HepG2 (cell line): ENCODE measurements around the gene TBXA2R. TPM values are rescaled to one million over a fixed set of nuclear protein-coding genes. Genes with fewer than 3 reads are reported as not detected.

Source experiments
- ATAC-seq: fragments of 200-7000 bp; cut with Tn5 transposase; 3 replicates; pipeline ENCODE4 v1.9.1; 2020; ENCODE audit warnings: mild to moderate bottlenecking, moderate library complexity
- BruUV-seq: library from RNA; stranded (reverse); fragments of 400-500 nt; replicated peaks from 2 replicates; lab custom pipeline; 2021; lab: Mats Ljungman, UMichigan
- CTCF ChIA-PET: fragments of 300-600 bp; formaldehyde crosslinking; extraction: SDS; loops from one replicate; lab custom pipeline; 2021; ENCODE audit warnings: low total read pairs, inconsistent platforms, low intra/inter-chr PET ratio; lab: Yijun Ruan, JAX
- POLR2A ChIA-PET: fragments of 350-600 bp; sonication (Branson Sonifier 250); formaldehyde crosslinking; loops from one replicate; lab custom pipeline; 2020; ENCODE audit warnings: antibody characterized with exemption, inconsistent platforms; lab: Yijun Ruan, JAX
- DNase-seq: peaks from one replicate; pipeline ENCODE4 v3.0.0-alpha.2; 2015; ENCODE audit warnings: low spot score
- FAIRE-seq: peaks from 3 replicates; lab custom pipeline; 2011; peaks lifted over from hg19 to GRCh38; lab: Jason Lieb, UNC
- H2AFZ ChIP-seq: one replicate; pipeline ENCODE4 v1.6.1; 2011; ENCODE audit warnings: low read length, inconsistent platforms
- H3K27ac ChIP-seq: fragments of 300-600 bp; 3 replicates; pipeline ENCODE4 v1.8.0; 2011; ENCODE audit warnings: mixed run types, mild to moderate bottlenecking, mixed read lengths, low read length, inconsistent platforms; ENCODE audit not compliant: insufficient read depth; ENCODE audit errors: extremely low read length
- H3K27me3 ChIP-seq, 2 experiments: fragments of 200-600 bp in 1 of 2; 2 replicates in 1 of 2; 3 replicates in 1 of 2; pipeline versions ENCODE4 v1.6.0 to v1.8.0; 2011; ENCODE audit warnings: low read length in 2 of 2, mild to moderate bottlenecking in 2 of 2, moderate library complexity in 2 of 2, inconsistent platforms in 1 of 2; ENCODE audit not compliant: insufficient read depth in 2 of 2, control insufficient read depth in 1 of 2
- H3K36me3 ChIP-seq, 2 experiments: fragments of 200-600 bp in 1 of 2; replicated peaks in 1 of 2; 2 replicates in 1 of 2; 3 replicates in 1 of 2; pipeline versions ENCODE4 v1.5.1 to v1.8.0; 2011; ENCODE audit warnings: low read length in 2 of 2, inconsistent platforms in 1 of 2; ENCODE audit not compliant: insufficient read depth in 2 of 2, control insufficient read depth in 1 of 2
- H3K4me1 ChIP-seq: 2 replicates; pipeline ENCODE4 v1.5.1; 2012; ENCODE audit warnings: low read length, inconsistent platforms; ENCODE audit not compliant: insufficient read depth
- H3K4me2 ChIP-seq: 2 replicates; pipeline ENCODE4 v1.6.0; 2011; ENCODE audit warnings: low read depth, low read length, inconsistent platforms
- H3K4me3 ChIP-seq, 3 experiments: fragments of 200-600 bp in 1 of 3; sonication (generic), shearing (Covaris generic) in 1 of 3; replicated peaks in 1 of 3; 2 replicates each; pipeline ENCODE4 v1.5.1; 2011 to 2016; ENCODE audit warnings: low read length in 3 of 3, inconsistent platforms in 2 of 3, low read depth in 2 of 3, mild to moderate bottlenecking in 2 of 3, control low read depth in 1 of 3, mixed read lengths in 1 of 3; ENCODE audit not compliant: insufficient read depth in 1 of 3
- H3K79me2 ChIP-seq: one replicate; pipeline ENCODE4 v1.6.1; 2011; ENCODE audit warnings: low read length, inconsistent platforms; ENCODE audit not compliant: insufficient read depth
- H3K9ac ChIP-seq: 2 replicates; pipeline ENCODE4 v1.6.0; 2011; ENCODE audit warnings: mild to moderate bottlenecking, low read depth, low read length, inconsistent platforms; ENCODE audit not compliant: insufficient read depth
- H3K9me3 ChIP-seq: 2 replicates; pipeline ENCODE4 v1.5.1; 2012; ENCODE audit warnings: mild to moderate bottlenecking, low read length
- H4K20me1 ChIP-seq: 2 replicates; pipeline ENCODE4 v1.6.0; 2011; ENCODE audit warnings: inconsistent platforms, mild to moderate bottlenecking, low read length, moderate library complexity; ENCODE audit not compliant: insufficient read depth
- AGO2 ChIP-seq: fragments of 200-400 bp; formaldehyde crosslinking; optimal IDR thresholded peaks from 2 replicates; pipeline ENCODE3; 2017; ENCODE audit warnings: mild to moderate bottlenecking, low read depth, low read length, moderate library complexity
- GATAD2A ChIP-seq: IDR thresholded peaks from 2 replicates; pipeline ENCODE4 v1.6.1; 2016
- HCFC1 ChIP-seq: fragments of 150-350 bp; IDR thresholded peaks from 2 replicates; pipeline ENCODE4 v1.6.1; 2014; ENCODE audit warnings: low read depth, low read length
- JARID2 ChIP-seq: sonication (generic); formaldehyde crosslinking; IDR thresholded peaks from 2 replicates; pipeline ENCODE4 v1.8.1; 2023; ENCODE audit warnings: missing genetic modification reagents, inconsistent platforms; ENCODE audit not compliant: insufficient replicate concordance
- KDM1A ChIP-seq: IDR thresholded peaks from 2 replicates; pipeline ENCODE4 v1.6.1; 2016; ENCODE audit warnings: missing compliant biosample characterization
- NPAS2 ChIP-seq: sonication (generic); formaldehyde crosslinking; IDR thresholded peaks from 2 replicates; pipeline ENCODE4 v1.8.0; 2022; ENCODE audit warnings: mild to moderate bottlenecking, missing genetic modification reagents, borderline replicate concordance
- SOX6 ChIP-seq, 2 experiments: fragments of 450-650 bp in 1 of 2; sonication (generic) in 1 of 2; formaldehyde crosslinking in 1 of 2; IDR thresholded peaks; 2 replicates each; pipeline versions ENCODE4 v1.4.0 to v1.6.1; 2017 to 2020; ENCODE audit warnings: antibody characterized with exemption in 1 of 2, mild to moderate bottlenecking in 1 of 2, missing genetic modification reagents in 1 of 2
- YY1 ChIP-seq: IDR thresholded peaks from 2 replicates; pipeline ENCODE4 v1.6.1; 2011; ENCODE audit warnings: low read length, low read depth, moderate library complexity, mild to moderate bottlenecking; ENCODE audit not compliant: insufficient read depth, insufficient replicate concordance
- ZFP90 ChIP-seq: sonication (generic); formaldehyde crosslinking; IDR thresholded peaks from 2 replicates; pipeline ENCODE4 v1.8.0; 2022; ENCODE audit warnings: missing genetic modification reagents, mild to moderate bottlenecking, inconsistent platforms, borderline replicate concordance
- ZNF235 ChIP-seq: sonication (generic); formaldehyde crosslinking; IDR thresholded peaks from 2 replicates; pipeline ENCODE4 v1.8.1; 2023; ENCODE audit warnings: mild to moderate bottlenecking, missing genetic modification reagents, borderline replicate concordance
- ZNF329 ChIP-seq: sonication (generic); formaldehyde crosslinking; IDR thresholded peaks from 2 replicates; pipeline ENCODE4 v1.9.0; 2021; ENCODE audit warnings: low read depth, mild to moderate bottlenecking, missing genetic modification reagents
- WGBS: methylation state at CpG from one replicate; pipeline ENCODE4 v1.1.6; 2017; ENCODE audit warnings: low lambda C conversion rate; 5-methylcytosine and 5-hydroxymethylcytosine counted together
- in situ Hi-C: cut with HindIII; loops from 2 replicates; pipeline ENCODE4 v1.10.0; 2017; ENCODE audit warnings: low pct_unique_long_range_greater_than_20kb; ENCODE audit not compliant: extremely low pct_ligation_motif_present
- intact Hi-C: fragments of 100-400 bp; cut with micrococcal nuclease; formaldehyde crosslinking; loops from one replicate; pipeline ENCODE4 v1.10.0; 2022; ENCODE audit not compliant: unreplicated experiment
- polyA plus RNA-seq, 8 experiments: library from polyadenylated mRNA; depleted of rRNA in 3 of 8; stranded (reverse) in 7 of 8; unstranded in 1 of 8; fragments of >200 nt; fragmentation: Illumina TruSeq in 4 of 8; extraction: Trizol in 4 of 8; gene quantifications; 2 replicates each; pipeline versions ENCODE4 v1.2.1 to v1.2.3, GENCODE V29; 2011 to 2016; ENCODE audit warnings: low read depth in 4 of 8, missing spikeins in 1 of 8, mixed read lengths in 1 of 8; ENCODE audit not compliant: insufficient read depth in 1 of 8
- total RNA-seq, 5 experiments: library from RNA; depleted of rRNA; stranded (reverse); fragments of >200 nt; fragmentation: Illumina TruSeq; extraction: Trizol; gene quantifications; 2 replicates each; pipeline ENCODE4 v1.2.3, GENCODE V29; 2016; ENCODE audit warnings: low read depth in 1 of 5
- TF ChIP-seq, protein P1 (sequence below): sonication (generic); formaldehyde crosslinking; IDR thresholded peaks from 2 replicates; pipeline ENCODE4 v1.9.0; 2021; ENCODE audit warnings: missing genetic modification reagents, borderline replicate concordance

Gene TBXA2R
- total and polyA plus RNA-seq, 2 of the 13 experiments (the other 11 are each of a cell fraction or from before 2014, with no cell fraction given): 0.09 TPM; not detected in 1

DNA sequence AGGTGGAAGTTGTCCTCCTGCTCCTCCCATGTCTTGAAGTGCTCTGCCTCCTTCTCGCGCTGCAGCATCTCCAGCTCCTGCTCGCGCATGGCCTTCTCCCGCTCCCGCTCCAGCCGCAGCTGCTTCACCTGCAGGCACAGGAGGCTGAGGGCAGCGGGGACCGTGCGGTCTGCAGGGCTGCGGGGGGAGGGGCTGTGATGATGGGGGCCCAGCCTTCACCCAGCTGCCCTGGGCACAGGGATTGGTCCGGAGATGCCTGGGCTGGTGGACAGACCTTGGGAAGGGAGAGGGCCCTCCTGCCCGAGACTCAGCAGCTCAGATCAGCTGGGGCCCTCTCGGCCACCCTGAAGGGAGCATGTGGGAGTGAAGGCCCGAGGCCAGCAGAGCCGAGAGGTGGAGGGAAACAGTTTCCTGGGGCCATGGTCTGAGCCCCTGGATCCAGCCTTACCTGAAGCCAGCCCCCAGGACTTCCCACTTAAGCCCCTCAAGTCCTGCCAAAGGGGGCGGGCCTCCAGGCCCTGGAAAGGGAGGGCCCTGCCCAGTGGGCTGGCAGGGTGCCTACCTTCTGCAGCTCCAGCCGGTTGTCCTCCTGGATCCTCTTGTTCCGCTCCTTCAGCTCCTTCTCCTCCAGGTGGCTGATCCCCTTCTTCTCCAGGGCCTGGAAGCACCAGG lies 13.6 kb upstream of the TBXA2R start:
- Histone ChIP-seq H3K36me3 (peaks cover 5 to 6% of the 10 kb centered on the region in 2 experiments; a peak in 2 of 5 replicates), H3K9me3 (no peaks in the 10 kb centered on the region), H4K20me1 (no peaks in the 10 kb centered on the region), H3K79me2 (peaks cover 7% of the 10 kb centered on the region), H3K4me3 (no peak overlapping the region), H3K27ac (no peak overlapping the region), H3K4me1 (peaks cover 10% of the 10 kb centered on the region), H3K9ac (no peak overlapping the region), H3K4me2 (no peak overlapping the region), H2AFZ (no peak overlapping the region), H3K27me3 (no peaks in the 10 kb centered on the region)
- TF ChIP-seq ZFP90 (CRISPR knock-in tag) (no peak), AGO2 (peak; percentile 78), HCFC1 (no peak), ZNF329 (CRISPR knock-in tag) (peak; percentile 95)
- WGBS: 98% methylated on average over 9 of the region's 19 CpGs
- ATAC-seq: no peak
- DNase-seq: no peak
- BruUV-seq: no TSS peak
- intact Hi-C loops (no loop called here), in situ Hi-C loops (no loop called here)
- ChIA-PET POLR2A (no interaction called here), CTCF (no interaction called here)
- no peak for FAIRE-seq

DNA sequence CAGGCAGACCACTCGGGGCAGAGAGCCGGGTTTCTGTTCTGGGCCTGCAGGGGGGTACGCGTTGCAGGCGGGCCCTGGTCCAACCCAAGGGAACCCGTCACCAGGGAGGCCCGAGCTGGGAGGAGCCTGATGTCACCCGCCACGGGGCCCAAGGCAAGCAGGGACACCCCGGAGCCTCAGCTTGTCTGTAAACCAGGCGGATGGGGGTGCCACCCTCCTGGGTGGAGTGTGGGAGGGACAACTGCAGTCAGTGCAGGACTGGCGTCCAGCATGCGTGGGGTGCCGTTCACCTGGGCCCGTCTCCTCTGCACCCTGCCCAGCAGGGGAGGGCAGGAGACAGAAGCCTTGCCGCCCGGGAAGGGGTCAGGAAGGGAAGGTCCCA lies 12.9 kb upstream of the TBXA2R start:
- POLR2A ChIA-PET: no interaction called here
- CTCF ChIA-PET: no interaction called here
- H3K27ac ChIP-seq: no peak overlapping the region
- H3K9me3 ChIP-seq: no peaks in the 10 kb centered on the region
- intact Hi-C loops (no loop called here), in situ Hi-C loops (no loop called here)
- no peak overlapping the region for H3K4me3 ChIP-seq
- H3K79me2 ChIP-seq: peaks cover 2% of the 10 kb centered on the region
- FAIRE-seq (no peak), ATAC-seq (no peak), DNase-seq (no peak)
- no peaks in the 10 kb centered on the region for H3K27me3 ChIP-seq
- H3K4me2 ChIP-seq: no peak overlapping the region
- WGBS: 96% methylated on average over 9 of the region's 17 CpGs
- BruUV-seq: no TSS peak
- no peak overlapping the region for H3K9ac ChIP-seq
- peaks cover 4% of the 10 kb centered on the region; the same call in 1 of the 2 replicates for H3K4me1 ChIP-seq
- H3K36me3 ChIP-seq: peaks cover 5 to 6% of the 10 kb centered on the region in 2 experiments; a peak in 2 of 5 replicates
- no peak overlapping the region for H2AFZ ChIP-seq
- no peaks in the 10 kb centered on the region for H4K20me1 ChIP-seq
- TF ChIP-seq ZNF235 (no peak), JARID2 (no peak), YY1 (no peak), GATAD2A (CRISPR knock-in tag) (no peak), SOX6 (IDR thresholded peaks at IDR 0.05) (no peak), SOX6 (CRISPR knock-in tag; IDR thresholded peaks at IDR 0.05) (no peak), KDM1A (no peak), NPAS2 (no peak)
- TF ChIP-seq, protein P1, sequence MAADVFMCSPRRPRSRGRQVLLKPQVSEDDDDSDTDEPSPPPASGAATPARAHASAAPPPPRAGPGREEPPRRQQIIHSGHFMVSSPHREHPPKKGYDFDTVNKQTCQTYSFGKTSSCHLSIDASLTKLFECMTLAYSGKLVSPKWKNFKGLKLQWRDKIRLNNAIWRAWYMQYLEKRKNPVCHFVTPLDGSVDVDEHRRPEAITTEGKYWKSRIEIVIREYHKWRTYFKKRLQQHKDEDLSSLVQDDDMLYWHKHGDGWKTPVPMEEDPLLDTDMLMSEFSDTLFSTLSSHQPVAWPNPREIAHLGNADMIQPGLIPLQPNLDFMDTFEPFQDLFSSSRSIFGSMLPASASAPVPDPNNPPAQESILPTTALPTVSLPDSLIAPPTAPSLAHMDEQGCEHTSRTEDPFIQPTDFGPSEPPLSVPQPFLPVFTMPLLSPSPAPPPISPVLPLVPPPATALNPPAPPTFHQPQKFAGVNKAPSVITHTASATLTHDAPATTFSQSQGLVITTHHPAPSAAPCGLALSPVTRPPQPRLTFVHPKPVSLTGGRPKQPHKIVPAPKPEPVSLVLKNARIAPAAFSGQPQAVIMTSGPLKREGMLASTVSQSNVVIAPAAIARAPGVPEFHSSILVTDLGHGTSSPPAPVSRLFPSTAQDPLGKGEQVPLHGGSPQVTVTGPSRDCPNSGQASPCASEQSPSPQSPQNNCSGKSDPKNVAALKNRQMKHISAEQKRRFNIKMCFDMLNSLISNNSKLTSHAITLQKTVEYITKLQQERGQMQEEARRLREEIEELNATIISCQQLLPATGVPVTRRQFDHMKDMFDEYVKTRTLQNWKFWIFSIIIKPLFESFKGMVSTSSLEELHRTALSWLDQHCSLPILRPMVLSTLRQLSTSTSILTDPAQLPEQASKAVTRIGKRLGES (CRISPR knock-in tag): no peak
